GM18526 (cell line): Measurements from ENCODE around the gene CPAMD8.

Source experiments
- POLR2A ChIP-seq: IDR thresholded peaks from 3 replicates; pipeline ENCODE4 v1.6.1; 2011; ENCODE audit not compliant: insufficient read length; ENCODE audit errors: extremely low read depth

Gene CPAMD8

DNA sequence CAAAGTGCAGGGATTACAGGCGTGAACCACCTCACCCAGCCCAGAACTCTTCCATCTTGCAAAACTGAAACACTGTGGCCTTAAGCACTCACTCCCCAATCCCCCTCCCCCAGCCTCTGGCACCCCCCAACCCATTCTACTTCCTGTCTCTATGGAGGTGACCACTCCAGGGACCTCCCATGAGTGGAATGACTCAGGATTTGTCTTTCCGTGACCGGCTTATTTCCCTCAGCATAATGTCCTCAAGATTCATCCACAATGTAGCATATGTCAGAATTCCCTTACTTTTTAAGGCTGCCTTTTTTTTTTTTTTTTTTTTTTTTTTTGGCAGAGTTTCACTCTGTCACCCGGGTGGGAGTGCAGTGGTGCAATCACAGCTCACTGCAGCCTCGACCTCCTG is 141.4 kb downstream of the CPAMD8 start:
- TF ChIP-seq POLR2A = no peak

GRCh38 chr19:16883522-16883921 is 143.1 kb downstream of the CPAMD8 start:
- no peak for TF ChIP-seq POLR2A

DNA sequence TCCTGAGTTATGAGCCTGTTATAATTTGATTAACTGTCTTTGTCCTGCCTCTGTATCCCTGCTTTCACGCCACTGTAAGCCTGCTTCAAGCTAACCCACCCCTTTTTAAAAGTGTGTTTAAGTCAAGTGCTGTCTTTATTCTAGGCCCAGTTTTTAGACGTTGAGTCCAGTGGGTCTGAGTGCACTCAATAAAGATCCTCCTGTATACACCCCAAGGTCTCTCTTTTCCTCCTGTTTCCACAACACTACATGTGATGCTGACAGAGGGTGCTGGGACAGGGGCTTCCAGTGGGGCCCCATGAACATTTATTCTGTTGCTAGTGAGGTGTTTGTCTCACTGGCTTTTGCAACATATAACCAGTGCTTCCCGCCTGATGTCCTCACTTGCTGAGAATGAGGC is 144.5 kb downstream of the CPAMD8 start:
- no peak for TF ChIP-seq POLR2A

- no peak for TF ChIP-seq POLR2A
Observed at GRCh38 chr19:16880884-16881554, 145.6 kb downstream of the CPAMD8 start.

GRCh38 chr19:16878181-16878965 is 148.2 kb downstream of the CPAMD8 start:
- no peak for TF ChIP-seq POLR2A

DNA sequence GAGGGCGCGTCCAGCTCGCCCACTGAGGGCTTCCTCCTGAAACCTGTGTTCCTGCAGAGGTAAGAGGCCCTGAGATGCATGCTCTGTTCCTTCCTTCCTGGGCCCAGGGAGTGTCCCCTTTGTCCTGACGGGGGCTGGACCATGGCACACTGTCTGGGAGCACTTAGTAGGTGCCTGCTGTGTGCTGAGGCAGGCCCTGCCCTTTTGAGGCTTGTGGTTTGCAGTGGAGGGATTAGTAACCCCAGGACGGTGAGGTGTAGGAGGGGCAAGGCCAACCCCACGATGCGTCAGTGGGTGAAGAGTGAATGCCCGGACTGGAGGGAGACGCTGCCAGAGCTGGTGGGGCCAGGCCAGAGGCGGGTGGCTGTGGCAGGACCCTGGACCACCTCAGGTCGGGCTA is 149.0 kb downstream of the CPAMD8 start:
- no peak for TF ChIP-seq POLR2A

- no peak for TF ChIP-seq POLR2A
Observed at GRCh38 chr19:16876904-16877361, 149.7 kb downstream of the CPAMD8 start.

GRCh38 chr19:16875584-16876555 is 150.7 kb downstream of the CPAMD8 start:
- TF ChIP-seq POLR2A = no peak

DNA sequence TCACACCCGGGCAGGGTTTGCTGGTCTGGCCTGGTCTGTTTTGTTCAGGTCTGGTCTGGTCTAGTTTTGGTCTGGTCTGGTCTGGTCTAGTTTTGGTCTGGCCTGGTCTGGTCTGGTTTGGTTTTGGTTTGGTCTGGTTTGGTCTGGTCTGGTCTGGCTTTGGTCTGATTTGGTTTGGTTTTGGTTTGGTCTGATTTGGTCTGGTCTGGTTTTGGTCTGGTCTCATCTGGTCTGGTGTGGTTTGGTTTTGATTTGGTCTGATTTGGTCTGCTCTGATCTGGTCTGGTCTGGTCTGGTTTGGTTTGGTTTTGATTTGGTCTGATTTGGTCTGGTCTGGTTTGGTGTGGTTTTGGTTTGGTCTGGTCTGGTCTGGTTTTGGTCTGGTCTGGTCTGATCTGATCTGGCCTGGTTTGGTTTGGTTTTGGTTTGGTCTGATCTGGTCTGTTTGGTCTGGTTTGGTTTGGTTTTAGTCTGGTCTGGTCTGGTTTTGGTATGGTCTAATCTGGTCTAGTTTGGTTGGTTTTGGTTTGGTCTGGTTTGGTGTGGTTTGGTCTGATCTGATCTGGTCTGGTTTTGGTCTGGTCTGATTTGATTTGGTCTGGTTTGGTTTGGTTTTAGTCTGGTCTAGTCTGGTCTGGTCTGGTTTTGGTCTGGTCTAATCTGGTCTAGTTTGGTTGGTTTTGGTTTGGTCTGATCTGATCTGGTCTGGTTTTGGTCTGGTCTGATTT is 152.2 kb downstream of the CPAMD8 start:
- TF ChIP-seq POLR2A = no peak

- no peak for TF ChIP-seq POLR2A
Observed at GRCh38 chr19:16873594-16873993, 153.0 kb downstream of the CPAMD8 start.

DNA sequence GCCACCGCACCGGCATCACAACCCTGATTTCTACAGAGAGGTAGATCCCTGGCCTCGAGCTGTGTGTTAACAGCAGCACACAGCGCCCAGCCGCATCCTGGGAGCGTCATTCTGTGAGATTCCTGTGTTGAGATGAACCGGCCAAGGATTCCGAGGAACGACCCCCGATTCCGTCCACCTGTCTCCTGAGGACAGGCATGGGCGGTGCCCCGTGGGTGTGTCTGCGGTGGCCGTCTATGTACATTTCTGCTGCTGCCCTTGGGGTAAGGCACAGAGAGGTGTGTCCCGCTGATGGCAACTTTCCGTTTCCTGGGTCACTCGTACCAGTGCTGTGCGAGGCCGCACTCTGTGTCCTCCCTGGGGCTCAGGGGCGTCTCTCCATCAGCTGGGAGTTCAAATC is 153.9 kb downstream of the CPAMD8 start:
- no peak for TF ChIP-seq POLR2A

DNA sequence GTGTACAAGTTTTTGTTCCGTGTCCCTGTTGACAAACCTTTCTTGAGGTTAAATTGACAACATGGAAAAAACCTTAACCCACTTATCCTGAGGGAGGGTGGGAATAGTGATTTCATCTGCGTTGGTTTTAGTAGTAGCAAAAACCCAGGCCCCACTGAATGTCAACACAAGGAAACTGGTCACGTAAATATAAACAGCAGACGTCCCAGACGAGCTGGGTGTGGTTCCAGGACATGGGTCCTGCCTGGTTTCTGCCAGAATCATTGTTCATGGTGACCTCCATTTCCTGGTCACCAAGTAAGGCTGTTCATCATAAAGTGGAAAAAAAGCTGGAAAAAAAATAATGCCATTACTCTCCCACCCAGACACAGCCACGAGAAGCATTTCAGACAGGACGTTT is 154.7 kb downstream of the CPAMD8 start:
- no peak for TF ChIP-seq POLR2A

- TF ChIP-seq POLR2A = no peak
Observed at GRCh38 chr19:16869331-16869972, 157.2 kb downstream of the CPAMD8 start.

DNA sequence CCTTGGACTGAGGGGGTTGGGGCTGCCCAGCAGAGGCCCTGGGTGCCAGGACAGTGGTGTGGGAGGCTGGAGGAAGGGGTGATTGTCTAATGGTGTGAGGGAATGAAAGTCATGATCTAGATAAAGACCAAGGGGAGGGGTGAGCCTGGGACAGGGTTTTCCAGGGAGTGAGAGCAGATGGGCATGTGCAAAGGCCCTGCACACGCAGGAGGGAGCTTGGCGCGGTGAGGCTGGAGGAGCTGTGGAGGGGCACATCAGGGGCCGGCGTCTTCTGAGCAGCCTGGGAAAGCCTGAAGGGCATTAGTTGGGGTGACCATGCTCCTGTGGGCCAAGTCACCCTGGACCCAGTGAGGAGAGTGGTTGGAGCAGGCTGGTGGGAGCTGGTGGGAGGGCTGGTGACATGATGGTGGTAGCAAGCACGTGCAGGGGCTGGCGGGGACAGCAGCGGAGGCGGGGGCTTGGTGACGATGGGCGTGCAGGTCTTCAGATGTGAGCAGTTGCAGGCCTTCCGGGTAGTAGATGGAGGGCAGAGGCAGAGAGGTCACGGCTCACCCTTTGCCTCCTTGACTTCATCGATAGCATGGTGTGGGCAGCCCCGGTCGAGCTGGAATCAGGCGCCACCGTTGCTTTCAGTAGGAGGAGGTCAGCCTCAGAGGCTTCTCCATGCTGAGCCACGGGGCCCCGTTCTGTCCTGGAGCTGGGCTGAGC is 158.0 kb downstream of the CPAMD8 start:
- no peak for TF ChIP-seq POLR2A

DNA sequence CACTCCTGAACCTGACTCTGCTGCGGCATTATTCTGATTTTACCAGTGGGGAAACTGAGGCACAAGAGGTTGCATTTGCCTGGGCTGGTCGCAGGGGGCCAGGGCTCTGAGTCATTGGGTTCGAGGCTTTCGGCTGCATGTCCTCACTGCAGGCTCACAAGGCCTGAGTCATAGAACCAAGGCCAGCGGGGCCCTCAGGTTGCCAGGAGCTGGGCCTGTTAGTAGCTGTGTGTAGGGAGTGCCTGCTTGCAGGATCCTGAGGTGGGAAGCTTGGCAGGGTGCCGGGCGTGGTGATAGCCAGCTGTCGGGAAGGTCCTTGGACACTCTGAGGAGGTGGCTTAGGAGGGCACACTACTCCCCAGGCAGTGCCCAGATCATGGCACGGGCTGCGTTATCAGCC is 159.4 kb downstream of the CPAMD8 start:
- TF ChIP-seq POLR2A = no peak
